Ascending aorta (tissue), 2 donors: ENCODE data around the gene KLHL17. TPM values are rescaled to one million over a fixed set of nuclear protein-coding genes. Genes with fewer than 3 reads are reported as not detected.

Experiments used
- DNase-seq, 2 donors: peaks; one replicate each; pipeline ENCODE4 v3.0.0-alpha.2; 2019; ENCODE audit warnings: low spot score in 2 of 2
- H3K27ac ChIP-seq, 2 donors: fragments of 200-600 bp; sonication (generic); one replicate each; pipeline ENCODE4 v1.5.1; 2016 to 2017; ENCODE audit warnings: mild to moderate bottlenecking in 1 of 2
- H3K27me3 ChIP-seq: fragments of 200-600 bp; sonication (generic); one replicate; pipeline ENCODE4 v1.5.1; 2017
- H3K36me3 ChIP-seq, 2 donors: fragments of 200-600 bp; sonication (generic); one replicate each; pipeline ENCODE4 v1.5.1; 2016
- H3K4me1 ChIP-seq, 2 donors: fragments of 200-600 bp; sonication (generic); one replicate each; pipeline ENCODE4 v1.5.1; 2016 to 2017; ENCODE audit warnings: mild to moderate bottlenecking in 1 of 2
- H3K4me3 ChIP-seq, 2 donors: fragments of 200-600 bp; sonication (generic); one replicate each; pipeline ENCODE4 v1.5.1; 2016 to 2017; ENCODE audit warnings: mild to moderate bottlenecking in 1 of 2
- H3K9me3 ChIP-seq, 2 donors: fragments of 200-600 bp; sonication (generic); one replicate each; pipeline ENCODE4 v1.5.1; 2016
- CTCF ChIP-seq, 3 experiments: fragments of 200-600 bp in 2 of 3; fragments of 450-650 bp in 1 of 3; sonication (generic) in 2 of 3; IDR thresholded peaks; one replicate each; pipeline ENCODE4 v1.5.1; 2016 to 2019; ENCODE audit warnings: antibody characterized with exemption in 3 of 3, mild to moderate bottlenecking in 1 of 3, moderate library complexity in 1 of 3
- intact Hi-C: fragments of 100-400 bp; cut with DNase I; formaldehyde crosslinking; loops from one replicate; pipeline ENCODE4 v1.15.1; 2023
- total RNA-seq: library from RNA; depleted of rRNA; stranded (reverse); fragments of >200 nt; gene quantifications from one replicate; pipeline ENCODE4 v1.1.0, GENCODE V29; 2016

KLHL17 gene
- total RNA-seq, 1 donor from 2014 or later = 16.6 TPM

- no peak overlapping the region for H3K27ac ChIP-seq
- intact Hi-C loops = no loop called here
- DNase-seq = no peak
- no peaks in the 10 kb centered on the region for H3K27me3 ChIP-seq
- no peaks in the 10 kb centered on the region for H3K9me3 ChIP-seq
- H3K4me1 ChIP-seq = peaks cover 22 to 30% of the 10 kb centered on the region in 2 donors
- no peak for TF ChIP-seq CTCF (IDR thresholded peaks at IDR 0.05)
- no peaks in the 10 kb centered on the region for H3K36me3 ChIP-seq
- no peak overlapping the region for H3K4me3 ChIP-seq
Observed at GRCh38 chr1:920010-920409, 40.4 kb upstream of the KLHL17 start.

- H3K36me3 ChIP-seq = no peaks in the 10 kb centered on the region
- H3K27ac ChIP-seq = no peak overlapping the region
- peaks cover 22 to 33% of the 10 kb centered on the region in 2 donors for H3K4me1 ChIP-seq
- DNase-seq = no peak
- intact Hi-C loops = no loop called here
- peak overlapping the region in 1 of 2 donors; percentile 28 for H3K4me3 ChIP-seq
- no peaks in the 10 kb centered on the region for H3K9me3 ChIP-seq
- no peaks in the 10 kb centered on the region for H3K27me3 ChIP-seq
- no peak for TF ChIP-seq CTCF (IDR thresholded peaks at IDR 0.05)
Observed at GRCh38 chr1:920521-920920, 39.9 kb upstream of the KLHL17 start.

GRCh38 chr1:921011-921837, 39.2 kb upstream of the KLHL17 start:
- peak; percentile 45 to 67 (median 61) for TF ChIP-seq CTCF (IDR thresholded peaks at IDR 0.05)
- Histone ChIP-seq H3K4me3 (peak overlapping the region in 1 of 2 donors; percentile 28), H3K4me1 (peaks cover 22 to 32% of the 10 kb centered on the region in 2 donors), H3K36me3 (no peaks in the 10 kb centered on the region), H3K9me3 (no peaks in the 10 kb centered on the region), H3K27ac (no peak overlapping the region), H3K27me3 (peaks cover 2% of the 10 kb centered on the region)
- intact Hi-C loops = loop anchor here (1.0 kb wide), 1 partner anchor 17 kb away; no protein-coding TSS in a partner anchor
- DNase-seq = peak in 1 of 2 donors; percentile 79

GRCh38 chr1:923131-923990, 37.0 kb upstream of the KLHL17 start, which contains the start of gene SAMD11:
TSS of gene SAMD11 (plus strand) at chr1:923923. CDS start at chr1:924432, 509 bp downstream.
- peak within 1 kb of the TSS; percentile 12 to 79 for H3K27ac ChIP-seq
- H3K4me3 ChIP-seq = peak within 1 kb of the TSS; percentile 67 to 71
- peaks cover 22 to 26% of the 10 kb centered on the region in 2 donors for H3K4me1 ChIP-seq
- H3K9me3 ChIP-seq = no peaks in the 10 kb centered on the region
- peak; percentile 31 to 93 for DNase-seq
- intact Hi-C loops = loop anchor here (2.0 kb wide), 1 partner anchor 35 kb away; the partner anchor contains the start of gene NOC2L
- TF ChIP-seq CTCF (IDR thresholded peaks at IDR 0.05) = no peak
- H3K36me3 ChIP-seq = no peaks in the 10 kb centered on the region
- H3K27me3 ChIP-seq = peaks cover 3% of the 10 kb centered on the region

- intact Hi-C loops = loop anchor here (2.0 kb wide), 1 partner anchor 35 kb away; the partner anchor contains the start of gene NOC2L
- H3K27me3 ChIP-seq = peaks cover 3% of the 10 kb centered on the region
- H3K4me3 ChIP-seq = peak overlapping the region; percentile 67 to 71
- no peak for DNase-seq
- H3K4me1 ChIP-seq = peaks cover 22 to 26% of the 10 kb centered on the region in 2 donors
- H3K36me3 ChIP-seq = no peaks in the 10 kb centered on the region
- no peak for TF ChIP-seq CTCF (IDR thresholded peaks at IDR 0.05)
- H3K9me3 ChIP-seq = no peaks in the 10 kb centered on the region
- H3K27ac ChIP-seq = peak overlapping the region; percentile 12 to 79
Observed at GRCh38 chr1:923991-924655, 36.3 kb upstream of the KLHL17 start.
